PFSK-1 (cell line): ENCODE results near the gene ITGAL.

Source experiments
- POLR2AphosphoS5 ChIP-seq: IDR thresholded peaks from 2 replicates; pipeline ENCODE4 v1.6.1; 2012; ENCODE audit warnings: low read depth, mild to moderate bottlenecking, control low read depth, low read length, moderate library complexity
- REST ChIP-seq, 2 experiments: IDR thresholded peaks; 2 replicates each; pipeline versions ENCODE4 v1.6.1 to v1.8.0; 2011 to 2012; ENCODE audit warnings: low read depth in 2 of 2, low read length in 2 of 2, control low read depth in 1 of 2, inconsistent platforms in 1 of 2, mild to moderate bottlenecking in 1 of 2, moderate library complexity in 1 of 2; ENCODE audit not compliant: insufficient read depth in 1 of 2
- TAF1 ChIP-seq: IDR thresholded peaks from 2 replicates; pipeline ENCODE4 v1.6.1; 2012; ENCODE audit warnings: low read length, control low read depth, borderline replicate concordance; ENCODE audit not compliant: insufficient read depth

DNA sequence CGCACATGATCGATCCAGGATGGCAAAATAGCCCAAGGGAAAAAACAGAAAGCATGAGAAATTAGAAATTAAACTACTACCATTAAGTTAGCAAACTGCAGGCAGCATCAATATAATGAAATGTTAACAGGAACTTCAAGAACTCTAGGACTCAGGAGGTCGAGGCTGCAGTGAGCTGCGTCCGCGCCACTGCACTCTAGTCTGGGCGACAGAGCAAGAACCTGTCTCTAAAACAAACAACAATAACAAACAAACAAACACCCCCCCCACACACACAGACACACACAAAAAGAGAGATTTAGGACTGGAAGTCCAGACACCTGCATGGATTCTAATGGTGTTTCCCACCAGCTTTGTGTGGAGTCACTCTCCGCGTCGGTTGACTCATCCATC, 26.3 kb upstream of the ITGAL start:
- no peak for TF ChIP-seq POLR2AphosphoS5
- no peak for TF ChIP-seq REST (IDR thresholded peaks at IDR 0.05; ENCODE audit: insufficient read depth in 1 of 2, low read depth in 2 of 2, low read length in 2 of 2)
- TF ChIP-seq TAF1: no peak
